Measurements from ENCODE around the gene ELF5.

The ELF5 gene

GRCh38 chr11:34454308-34455032 is 59.1 kb downstream of the ELF5 start:
- DNase-seq (ENCODE audit: low spot score), result no peak

- DNase-seq (ENCODE audit: low spot score), result no peak
Observed at GRCh38 chr11:34451053-34451452, 62.5 kb downstream of the ELF5 start.

GRCh38 chr11:34449013-34449412 is 64.6 kb downstream of the ELF5 start:
- no peak for DNase-seq (ENCODE audit: low spot score)

DNA sequence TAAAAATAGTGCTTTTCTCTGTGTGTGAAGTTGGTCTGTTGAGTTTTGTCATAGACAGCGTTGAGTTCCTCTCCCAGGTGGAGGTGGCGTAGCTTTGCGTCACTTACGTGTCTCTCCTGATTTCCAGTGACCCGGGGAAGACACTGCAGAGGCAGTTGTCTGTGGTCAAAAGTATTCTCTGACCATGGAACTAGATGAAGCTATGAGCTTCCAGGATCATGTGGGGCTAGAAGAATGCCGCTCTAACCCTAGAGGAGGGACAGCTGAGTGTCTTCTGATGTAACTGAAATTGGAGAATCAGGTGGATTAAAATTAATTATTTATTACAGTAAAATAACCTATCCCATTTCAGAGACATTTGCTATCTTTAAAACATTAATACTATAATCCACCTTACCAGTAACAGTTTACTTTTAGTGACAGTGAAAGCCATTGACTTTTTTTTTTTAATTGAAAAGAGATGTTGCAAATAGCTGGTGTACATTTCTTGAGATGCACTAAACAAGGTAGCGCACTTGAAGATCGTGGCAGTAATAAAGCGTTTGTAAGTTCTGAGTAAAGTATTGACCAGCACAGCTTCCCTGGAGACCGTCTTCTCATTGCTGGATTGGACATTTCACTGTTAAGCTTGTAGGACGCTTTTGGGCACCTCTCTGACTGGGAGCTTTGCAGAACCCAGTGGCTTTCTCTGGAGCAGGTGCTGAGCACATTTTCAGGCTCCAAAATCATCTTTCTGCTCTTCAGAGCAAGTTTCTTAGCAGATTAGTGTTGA is 65.2 kb downstream of the ELF5 start:
- DNase-seq (ENCODE audit: low spot score), result no peak

DNA sequence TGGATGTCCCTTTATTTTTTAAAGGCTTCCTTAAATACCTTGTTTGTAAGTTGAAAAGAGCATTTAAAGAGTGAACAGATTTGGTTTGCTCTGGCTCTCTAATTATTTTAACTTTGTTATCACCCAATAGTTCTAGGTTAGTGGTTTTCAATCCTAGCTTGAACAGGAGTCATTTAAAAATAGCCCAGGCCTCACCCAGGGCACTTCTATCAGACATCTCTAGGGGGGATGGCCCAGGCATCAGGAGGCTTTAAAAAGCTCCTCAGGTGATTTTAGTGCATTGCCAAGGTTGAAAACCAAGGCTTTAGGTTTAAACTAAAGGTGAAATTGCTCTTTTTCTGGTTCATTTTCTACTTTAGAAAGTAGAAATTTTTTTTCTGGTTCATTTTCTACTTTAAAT is 66.5 kb downstream of the ELF5 start:
- DNase-seq (ENCODE audit: low spot score), result no peak

DNA sequence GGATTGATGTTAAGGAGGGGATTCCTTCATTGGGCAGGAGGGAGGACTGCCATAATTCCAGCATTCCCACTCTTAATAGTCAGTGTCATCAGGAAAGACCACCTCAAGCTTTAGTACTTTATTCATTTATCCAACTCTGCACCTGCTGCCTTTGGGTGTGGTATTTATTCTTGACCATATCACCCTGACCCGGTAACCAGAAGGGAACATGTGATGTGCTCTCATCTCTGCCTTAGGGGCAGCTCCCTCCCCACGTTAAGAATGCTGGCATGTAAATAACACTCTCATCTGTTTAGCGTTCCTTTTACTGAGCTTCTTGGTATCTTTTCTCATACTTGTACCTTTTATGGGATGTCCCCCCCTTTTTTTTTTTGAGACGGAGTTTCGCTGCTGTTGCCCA is 67.2 kb downstream of the ELF5 start:
- DNase-seq (ENCODE audit: low spot score), result no peak

DNA sequence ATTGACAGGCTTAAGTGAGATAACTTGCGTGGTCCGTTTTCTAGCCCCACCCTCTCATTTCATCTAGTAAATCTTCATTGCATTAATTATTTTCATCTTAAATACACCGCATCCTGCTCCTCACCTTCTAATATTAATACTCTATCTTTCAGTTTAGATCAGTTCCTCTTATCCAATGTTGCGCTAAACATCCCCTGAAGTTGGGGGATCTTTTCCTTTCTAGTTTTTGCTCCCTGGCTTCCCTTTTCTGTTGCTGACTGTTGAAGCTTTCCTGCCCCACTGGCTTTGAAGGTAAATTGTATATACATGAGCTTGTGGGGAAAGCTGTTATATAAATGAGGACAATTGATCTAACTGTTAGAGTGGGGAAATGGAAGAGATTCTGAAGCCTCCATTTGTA is 67.6 kb downstream of the ELF5 start:
- DNase-seq (ENCODE audit: low spot score), result no peak

GRCh38 chr11:34444428-34444827 is 69.2 kb downstream of the ELF5 start:
- no peak for DNase-seq (ENCODE audit: low spot score)

GRCh38 chr11:34443136-34443535 is 70.5 kb downstream of the ELF5 start:
- DNase-seq (ENCODE audit: low spot score), result no peak

DNA sequence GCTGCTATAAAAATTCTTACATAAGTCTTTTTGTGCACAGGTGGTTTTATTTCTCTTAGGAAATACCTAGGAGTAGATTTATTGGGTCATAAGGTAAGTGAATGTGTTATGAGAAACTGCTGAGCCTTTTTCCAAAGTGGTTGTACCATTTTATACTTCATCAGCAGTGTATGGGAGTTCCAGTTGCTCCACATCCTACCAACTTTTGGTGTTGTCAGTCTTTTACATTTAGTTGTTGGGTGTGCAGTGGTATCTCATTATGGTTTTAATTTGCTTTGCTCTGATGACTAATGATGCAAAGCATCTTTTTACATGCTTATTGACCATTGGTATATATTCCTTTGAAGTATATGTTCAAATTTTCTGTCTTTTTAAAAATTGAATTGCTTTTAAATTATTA is 71.8 kb downstream of the ELF5 start:
- no peak for DNase-seq (ENCODE audit: low spot score)

GRCh38 chr11:34439610-34440198 is 73.9 kb downstream of the ELF5 start:
- no peak for DNase-seq (ENCODE audit: low spot score)

DNA sequence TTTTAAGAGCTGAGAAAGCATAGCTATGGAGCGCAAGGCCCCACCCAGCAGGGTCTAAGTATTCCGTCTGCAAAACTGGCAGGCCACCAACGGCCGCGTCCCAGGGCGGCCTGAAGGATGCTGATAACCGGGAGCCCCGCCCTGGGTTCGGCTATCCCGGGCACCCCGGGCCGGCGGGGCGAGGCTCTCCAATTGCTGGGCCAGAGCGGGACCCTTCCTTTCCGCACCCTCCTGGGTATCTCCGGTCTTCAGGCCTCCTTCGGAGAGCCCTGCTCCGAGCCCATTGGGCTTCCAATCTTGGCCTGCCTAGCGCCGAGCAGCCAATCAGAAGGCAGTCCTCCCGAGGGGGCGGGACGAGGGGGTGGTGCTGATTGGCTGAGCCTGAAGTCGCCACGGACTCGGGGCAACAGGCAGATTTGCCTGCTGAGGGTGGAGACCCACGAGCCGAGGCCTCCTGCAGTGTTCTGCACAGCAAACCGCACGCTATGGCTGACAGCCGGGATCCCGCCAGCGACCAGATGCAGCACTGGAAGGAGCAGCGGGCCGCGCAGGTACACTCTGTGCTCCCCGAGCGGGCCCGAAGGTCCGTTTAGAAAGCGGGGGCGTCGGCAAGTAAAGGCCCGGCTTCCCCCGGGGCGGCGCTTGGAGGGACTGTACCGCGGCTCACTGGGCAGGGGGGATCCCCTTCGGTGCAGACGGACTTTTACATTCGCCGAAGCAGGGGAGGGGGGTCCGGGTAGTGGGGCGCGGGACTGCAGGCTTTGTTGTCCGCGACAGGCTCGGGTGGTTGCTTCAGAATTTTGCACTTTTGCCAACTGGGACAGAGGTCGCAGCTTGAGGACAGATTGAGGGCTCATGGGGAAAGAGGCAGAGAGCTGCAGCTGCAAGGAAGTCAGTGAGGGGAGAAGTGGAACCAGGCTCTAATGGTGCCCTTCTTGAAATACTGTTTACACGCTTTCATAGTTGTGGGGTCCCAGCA is 74.8 kb downstream of the ELF5 start, which contains the start of gene CAT:
Gene CAT, plus strand, starts transcription at position 406 of the 979 bp plus-strand sequence. Its CDS starts 80 bp downstream, at position 486.
- DNase-seq (ENCODE audit: low spot score), result peak; percentile 99

GRCh38 chr11:34437224-34438125 is 76.1 kb downstream of the ELF5 start:
- no peak for DNase-seq (ENCODE audit: low spot score)

- no peak for DNase-seq (ENCODE audit: low spot score)
Observed at GRCh38 chr11:34433899-34434298, 79.7 kb downstream of the ELF5 start.

DNA sequence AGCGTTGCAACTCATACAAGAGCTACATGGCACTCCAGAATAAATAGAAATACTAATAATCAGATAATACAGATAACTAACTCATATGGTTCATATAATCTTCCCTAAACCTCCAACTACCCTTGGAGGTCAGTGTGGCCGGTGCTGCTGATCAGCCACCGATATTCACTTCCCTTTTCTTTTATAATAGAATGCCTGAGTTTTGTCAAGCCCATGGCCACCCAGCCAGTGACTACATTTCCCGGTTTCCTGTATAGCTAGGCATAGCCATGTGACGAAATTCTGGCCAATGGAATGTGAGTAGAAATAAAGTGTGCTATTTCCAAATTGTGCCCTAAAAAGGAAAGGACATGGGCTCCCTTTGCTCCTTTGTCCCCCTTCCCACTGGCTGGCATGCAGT is 80.8 kb downstream of the ELF5 start:
- no peak for DNase-seq (ENCODE audit: low spot score)

DNA sequence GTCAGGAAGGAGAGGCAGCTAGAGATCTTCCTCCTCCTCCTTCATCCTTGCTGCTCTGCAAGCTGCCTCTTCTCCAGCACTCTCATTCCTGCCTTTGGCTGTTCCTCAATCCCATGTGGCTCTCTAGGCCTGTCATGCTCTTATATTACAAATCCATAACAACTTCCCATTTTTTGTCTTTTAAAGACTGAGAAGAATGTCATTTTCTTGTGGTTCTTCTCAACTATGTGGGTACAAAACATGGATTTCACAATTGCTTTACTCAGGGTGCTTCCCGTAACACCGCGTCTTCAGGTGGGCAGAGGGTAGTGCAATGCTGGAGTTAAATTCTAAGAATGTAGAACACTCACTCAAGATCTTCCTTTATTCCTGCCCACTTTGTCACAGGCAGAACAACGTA is 81.6 kb downstream of the ELF5 start:
- DNase-seq (ENCODE audit: low spot score), result no peak

Measured in AG20443 (cell line).